AG04450 (cell line): ENCODE results near the gene SLC25A15. TPM values are rescaled to one million over a fixed set of nuclear protein-coding genes. Genes with fewer than 3 reads are reported as not detected.

Experiments
- CTCF ChIA-PET: fragments of 300-600, 350-600 bp; formaldehyde crosslinking; extraction: SDS; loops from one replicate; lab custom pipeline; 2022; ENCODE audit warnings: antibody characterized with exemption, inconsistent platforms; lab: Charles Lee
- POLR2A ChIA-PET: fragments of 350-600 bp; formaldehyde crosslinking; extraction: SDS; loops from one replicate; lab custom pipeline; 2021; ENCODE audit warnings: antibody characterized with exemption, inconsistent platforms; lab: Yijun Ruan, JAX
- DNase-seq: peaks from one replicate; pipeline ENCODE4 v3.0.0-alpha.2; 2011; ENCODE audit warnings: low read depth, low spot score
- H3K27ac ChIP-seq: one replicate; pipeline ENCODE4 v1.5.1; 2012; ENCODE audit warnings: low read depth, low read length, control low read depth
- H3K27me3 ChIP-seq: one replicate; pipeline ENCODE4 v1.6.0; 2012; ENCODE audit warnings: low read length; ENCODE audit not compliant: control insufficient read depth, insufficient read depth
- H3K4me3 ChIP-seq: 2 replicates; pipeline ENCODE4 v1.5.1; 2011; ENCODE audit warnings: mild to moderate bottlenecking, low read depth, low read length, control low read depth
- H3K9me3 ChIP-seq: 2 replicates; pipeline ENCODE4 v1.5.1; 2012; ENCODE audit warnings: low read length; ENCODE audit not compliant: control insufficient read depth, insufficient read depth
- polyA plus RNA-seq: library from polyadenylated mRNA; depleted of rRNA; stranded (reverse); fragments of >200 nt; gene quantifications from 2 replicates; pipeline ENCODE4 v1.2.3, GENCODE V29; 2011
- TF ChIP-seq, protein P1 (sequence below): IDR thresholded peaks from 2 replicates; pipeline ENCODE4 v1.5.1; 2011; ENCODE audit warnings: low read depth, low read length, control low read depth, inconsistent platforms

Gene SLC25A15
- polyA plus RNA-seq, 1 experiment: 9.9 TPM

DNA sequence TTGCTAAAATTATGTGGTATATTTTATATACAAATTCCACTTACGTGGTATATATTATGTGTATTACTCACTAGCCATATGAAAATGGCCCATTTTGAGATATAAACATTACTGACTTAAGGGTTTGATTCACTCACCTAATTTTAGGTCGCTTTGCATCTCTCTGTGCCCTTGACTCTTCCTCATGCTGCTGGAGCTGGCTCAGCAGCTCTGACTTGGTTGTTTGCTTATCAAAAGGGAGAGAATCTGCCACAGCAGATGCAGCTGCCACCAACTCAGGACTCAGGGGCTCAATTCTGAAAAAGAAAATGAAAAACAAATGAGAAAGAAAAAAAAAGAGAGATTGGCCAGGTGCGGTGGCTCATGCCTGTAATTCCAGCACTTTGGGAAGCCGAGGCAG is 30.6 kb upstream of the SLC25A15 start:
- CTCF ChIA-PET: no interaction called here

DNA sequence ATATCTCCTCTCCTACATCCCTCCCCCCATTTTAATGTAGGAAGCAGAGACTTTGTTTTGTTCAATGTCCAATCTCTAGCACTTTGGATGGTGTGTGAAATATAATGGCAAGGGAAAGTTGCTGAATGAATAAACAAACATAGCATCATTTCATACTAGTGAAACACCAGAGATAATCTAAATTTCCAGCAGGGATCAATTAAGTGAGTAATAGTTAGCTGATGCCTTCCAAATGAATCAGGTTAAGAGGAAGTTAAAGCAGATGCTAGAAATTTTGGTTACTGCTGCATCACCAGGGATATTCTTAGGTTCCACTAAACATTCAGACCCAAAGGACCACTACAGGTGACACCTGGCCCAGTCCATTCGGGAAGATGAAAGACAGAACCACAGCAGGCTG is 26.6 kb upstream of the SLC25A15 start:
- CTCF ChIA-PET: no interaction called here
- TF ChIP-seq, protein P1, sequence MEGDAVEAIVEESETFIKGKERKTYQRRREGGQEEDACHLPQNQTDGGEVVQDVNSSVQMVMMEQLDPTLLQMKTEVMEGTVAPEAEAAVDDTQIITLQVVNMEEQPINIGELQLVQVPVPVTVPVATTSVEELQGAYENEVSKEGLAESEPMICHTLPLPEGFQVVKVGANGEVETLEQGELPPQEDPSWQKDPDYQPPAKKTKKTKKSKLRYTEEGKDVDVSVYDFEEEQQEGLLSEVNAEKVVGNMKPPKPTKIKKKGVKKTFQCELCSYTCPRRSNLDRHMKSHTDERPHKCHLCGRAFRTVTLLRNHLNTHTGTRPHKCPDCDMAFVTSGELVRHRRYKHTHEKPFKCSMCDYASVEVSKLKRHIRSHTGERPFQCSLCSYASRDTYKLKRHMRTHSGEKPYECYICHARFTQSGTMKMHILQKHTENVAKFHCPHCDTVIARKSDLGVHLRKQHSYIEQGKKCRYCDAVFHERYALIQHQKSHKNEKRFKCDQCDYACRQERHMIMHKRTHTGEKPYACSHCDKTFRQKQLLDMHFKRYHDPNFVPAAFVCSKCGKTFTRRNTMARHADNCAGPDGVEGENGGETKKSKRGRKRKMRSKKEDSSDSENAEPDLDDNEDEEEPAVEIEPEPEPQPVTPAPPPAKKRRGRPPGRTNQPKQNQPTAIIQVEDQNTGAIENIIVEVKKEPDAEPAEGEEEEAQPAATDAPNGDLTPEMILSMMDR: no peak
- Histone ChIP-seq H3K27me3 (no peaks in the 10 kb centered on the region), H3K9me3 (no peaks in the 10 kb centered on the region), H3K27ac (peak overlapping the region; percentile 23), H3K4me3 (no peak overlapping the region)
- no peak for DNase-seq
- POLR2A ChIA-PET: no interaction called here

More for the DNA sequence above, 30.6 kb upstream of the SLC25A15 start:
- no peak for DNase-seq
- H3K27me3 ChIP-seq: no peaks in the 10 kb centered on the region
- H3K27ac ChIP-seq: no peak overlapping the region
- TF ChIP-seq, protein P1: no peak
- POLR2A ChIA-PET: no interaction called here
- no peak overlapping the region for H3K4me3 ChIP-seq
- H3K9me3 ChIP-seq: no peaks in the 10 kb centered on the region

DNA sequence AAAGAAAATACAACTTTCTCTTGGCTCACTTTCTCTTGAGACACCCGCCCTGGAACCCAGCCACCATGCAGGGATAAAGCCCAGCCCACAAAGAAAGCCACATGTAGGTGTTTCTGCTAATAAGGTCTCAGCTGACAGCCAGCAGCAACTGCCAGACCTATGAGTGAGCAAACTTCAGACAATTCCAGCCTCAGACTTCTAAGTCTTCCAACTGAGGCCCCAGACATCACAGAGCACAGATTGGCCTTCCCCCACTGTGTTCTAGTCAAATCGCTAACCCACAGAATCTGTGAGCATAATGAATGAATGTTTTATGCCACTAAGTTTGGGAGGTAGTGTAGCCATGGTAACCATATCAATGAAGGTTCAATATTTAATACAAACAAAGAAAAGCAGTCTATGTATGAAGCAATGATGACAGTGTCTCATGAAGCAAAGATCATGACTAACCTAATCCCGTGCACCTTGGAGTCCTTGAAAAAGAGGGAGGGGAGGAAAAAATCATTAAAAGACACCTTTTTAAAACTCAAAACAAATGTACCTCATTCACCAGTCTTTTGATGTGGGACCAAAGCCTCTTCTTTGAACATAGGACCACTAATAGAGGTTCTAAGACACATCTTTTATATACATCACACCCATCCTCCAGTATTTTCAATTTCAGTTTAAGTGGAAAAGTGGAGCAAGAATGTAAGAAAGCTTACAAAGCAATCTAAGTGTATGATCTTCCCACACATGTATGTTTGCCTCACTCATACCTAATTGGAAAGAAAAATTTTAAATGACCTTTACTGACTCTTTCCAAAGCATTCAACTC is 24.6 kb upstream of the SLC25A15 start:
- Histone ChIP-seq H3K4me3 (no peak overlapping the region), H3K9me3 (no peaks in the 10 kb centered on the region), H3K27me3 (no peaks in the 10 kb centered on the region), H3K27ac (no peak overlapping the region)
- TF ChIP-seq, protein P1: no peak
- ChIA-PET POLR2A (interaction anchor here (0.6 kb wide), 1 partner anchor 64 kb away, joined by 3 read pairs; no protein-coding TSS in a partner anchor), CTCF (no interaction called here)
- DNase-seq: no peak

DNA sequence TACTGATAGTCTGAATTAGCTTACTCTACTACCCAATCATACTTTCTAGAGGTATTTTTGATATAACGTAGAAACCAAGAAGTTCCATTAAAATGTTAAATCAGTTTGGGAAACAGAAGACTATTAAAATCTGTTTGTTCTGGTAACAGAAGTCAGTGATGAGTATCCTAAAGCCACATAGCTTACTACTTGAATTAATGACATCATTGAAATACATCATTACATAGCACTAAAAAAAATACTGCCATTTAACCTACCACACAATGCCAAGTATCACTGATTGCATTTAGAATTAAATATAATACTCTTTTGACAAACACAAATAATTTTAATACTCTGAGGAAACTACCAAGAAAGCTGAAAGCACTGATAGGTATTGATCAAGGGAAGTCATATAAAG is 23.8 kb upstream of the SLC25A15 start:
- Histone ChIP-seq H3K27ac (no peak overlapping the region), H3K27me3 (no peaks in the 10 kb centered on the region), H3K9me3 (no peaks in the 10 kb centered on the region), H3K4me3 (no peak overlapping the region)
- TF ChIP-seq, protein P1: no peak
- no peak for DNase-seq
- CTCF ChIA-PET: interaction anchor here (1.5 kb wide), 1 partner anchor 12 kb away, joined by 6 read pairs; no protein-coding TSS in a partner anchor
- POLR2A ChIA-PET: no interaction called here

DNA sequence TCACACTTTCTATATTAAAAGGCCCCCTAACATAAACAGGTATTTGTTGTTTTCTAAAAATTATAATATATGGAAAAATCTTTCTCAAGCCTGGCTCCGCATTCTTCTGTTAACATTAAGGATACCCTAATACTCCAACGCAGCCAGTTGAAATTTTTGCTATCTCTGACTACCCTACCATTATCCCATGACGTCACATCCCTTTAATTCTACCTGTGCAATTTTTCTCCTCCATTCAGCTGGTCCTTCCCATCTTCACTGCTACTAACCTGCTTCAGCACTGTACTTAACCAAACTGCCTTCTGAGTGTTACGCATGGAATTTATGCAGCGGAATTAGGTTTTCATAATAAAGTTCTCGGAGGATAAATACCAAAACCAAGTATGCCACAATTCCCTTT is 19.4 kb upstream of the SLC25A15 start:
- H3K4me3 ChIP-seq: peak overlapping the region; percentile 98
- ChIA-PET POLR2A (no interaction called here), CTCF (no interaction called here)
- TF ChIP-seq, protein P1: no peak
- H3K27ac ChIP-seq: no peak overlapping the region
- H3K9me3 ChIP-seq: no peaks in the 10 kb centered on the region
- no peaks in the 10 kb centered on the region for H3K27me3 ChIP-seq
- no peak for DNase-seq
